Fibroblast of the aortic adventitia (primary cell): ENCODE results near the gene TRPV2. TPM values are rescaled to one million over a fixed set of nuclear protein-coding genes. Genes with fewer than 3 reads are reported as not detected.

Source experiments
- DNase-seq: peaks from one replicate; pipeline ENCODE4 v3.0.0-alpha.2; 2010; ENCODE audit warnings: low read depth
- H3K4me3 ChIP-seq: 2 replicates; pipeline ENCODE4 v1.5.1; 2011; ENCODE audit warnings: low read depth, mild to moderate bottlenecking, control low read depth, low read length, moderate library complexity
- CTCF ChIP-seq: IDR thresholded peaks from 2 replicates; pipeline ENCODE4 v1.5.1; 2011; ENCODE audit warnings: mild to moderate bottlenecking, low read length, control low read depth, inconsistent platforms; ENCODE audit not compliant: insufficient read depth
- total RNA-seq: library from RNA; depleted of rRNA; stranded (reverse); fragments of >200 nt; gene quantifications from 2 replicates; pipeline ENCODE4 v1.2.3, GENCODE V29; 2012; ENCODE audit warnings: low replicate concordance

TRPV2 gene
- total RNA-seq, 1 donor = 5.3 TPM

GRCh38 chr17:16464303-16465051, 49.1 kb downstream of the TRPV2 start:
- no peak for DNase-seq
- TF ChIP-seq CTCF = no peak
- H3K4me3 ChIP-seq = no peak overlapping the region

- DNase-seq = no peak
- no peak for TF ChIP-seq CTCF
- no peak overlapping the region for H3K4me3 ChIP-seq
Observed at GRCh38 chr17:16465052-16465312, 49.6 kb downstream of the TRPV2 start.

GRCh38 chr17:16465861-16466338, 50.5 kb downstream of the TRPV2 start:
- no peak overlapping the region for H3K4me3 ChIP-seq
- TF ChIP-seq CTCF = no peak
- DNase-seq = peak; percentile 53

- TF ChIP-seq CTCF = no peak
- no peak for DNase-seq
- no peak overlapping the region for H3K4me3 ChIP-seq
Observed at GRCh38 chr17:16466407-16466806, 51.0 kb downstream of the TRPV2 start.

- H3K4me3 ChIP-seq = no peak overlapping the region
- DNase-seq = no peak
- no peak for TF ChIP-seq CTCF
Observed at GRCh38 chr17:16467044-16467443, 51.7 kb downstream of the TRPV2 start.

- TF ChIP-seq CTCF = peak; percentile 54
- DNase-seq = peak; percentile 54
- H3K4me3 ChIP-seq = no peak overlapping the region
Observed at GRCh38 chr17:16467886-16468285, 52.5 kb downstream of the TRPV2 start.
